Measurements from ENCODE around the gene CYP3A7. TPM values are rescaled to one million over a fixed set of nuclear protein-coding genes. Genes with fewer than 3 reads are reported as not detected.

CYP3A7 gene
- total and polyA plus RNA-seq, 2 of the 13 experiments (the other 11 are each of a cell fraction or from before 2014, with no cell fraction given), result 5.8 to 6.4 TPM

GRCh38 chr7:99772565-99772964 is 37.6 kb upstream of the CYP3A7 start (continued):
- TF ChIP-seq NFKB2 (CRISPR knock-in tag; IDR thresholded peaks at IDR 0.05; ENCODE audit: borderline replicate concordance) (no peak), ZNF784 (CRISPR knock-in tag; IDR thresholded peaks at IDR 0.05; ENCODE audit: borderline replicate concordance) (no peak), FOSL2 (CRISPR knock-in tag; IDR thresholded peaks at IDR 0.05) (peak; percentile 28; the same call in 1 of the 2 replicates), ZNF256 (CRISPR knock-in tag; conservative IDR thresholded peaks at IDR 0.05) (no peak), ATF1 (CRISPR knock-in tag; IDR thresholded peaks at IDR 0.05) (no peak; the same call in 1 of the 2 replicates), MYPOP (CRISPR knock-in tag; IDR thresholded peaks at IDR 0.05) (no peak), ARID3A (IDR thresholded peaks at IDR 0.05; ENCODE audit: low read depth, low read length) (peak; percentile 73), ZNF83 (CRISPR knock-in tag; IDR thresholded peaks at IDR 0.05; ENCODE audit: borderline replicate concordance) (no peak), AHR (CRISPR knock-in tag; IDR thresholded peaks at IDR 0.05) (no peak; the same call in 1 of the 2 replicates), CHD4 (IDR thresholded peaks at IDR 0.05; ENCODE audit: borderline replicate concordance, low read length) (no peak), IKZF5 (CRISPR knock-in tag; IDR thresholded peaks at IDR 0.05) (0 out of 2 replicates have a peak, but pooled peaks have one; percentile 27), SOX6 (IDR thresholded peaks at IDR 0.05) (no peak), SOX6 (CRISPR knock-in tag; IDR thresholded peaks at IDR 0.05) (peak; percentile 77), ZNF746 (CRISPR knock-in tag; IDR thresholded peaks at IDR 0.05) (no peak), KLF15 (CRISPR knock-in tag; IDR thresholded peaks at IDR 0.05; ENCODE audit: borderline replicate concordance) (no peak), ZNF30 (CRISPR knock-in tag; IDR thresholded peaks at IDR 0.05) (no peak), FOXO1 (CRISPR knock-in tag; IDR thresholded peaks at IDR 0.05) (peak; percentile 58; the same call in 1 of the 2 replicates), NPAS2 (CRISPR knock-in tag; IDR thresholded peaks at IDR 0.05; ENCODE audit: borderline replicate concordance) (no peak), ZBTB25 (CRISPR knock-in tag; IDR thresholded peaks at IDR 0.05) (no peak; the same call in 1 of the 2 replicates)
